Inferior parietal cortex (tissue), 1 donor: Measurements from ENCODE around the gene FOXN3.

Source experiments
- DNase-seq: peaks from one replicate; pipeline ENCODE4 v3.0.0-alpha.2; 2016; ENCODE audit errors: extremely low spot score

FOXN3 gene

DNA sequence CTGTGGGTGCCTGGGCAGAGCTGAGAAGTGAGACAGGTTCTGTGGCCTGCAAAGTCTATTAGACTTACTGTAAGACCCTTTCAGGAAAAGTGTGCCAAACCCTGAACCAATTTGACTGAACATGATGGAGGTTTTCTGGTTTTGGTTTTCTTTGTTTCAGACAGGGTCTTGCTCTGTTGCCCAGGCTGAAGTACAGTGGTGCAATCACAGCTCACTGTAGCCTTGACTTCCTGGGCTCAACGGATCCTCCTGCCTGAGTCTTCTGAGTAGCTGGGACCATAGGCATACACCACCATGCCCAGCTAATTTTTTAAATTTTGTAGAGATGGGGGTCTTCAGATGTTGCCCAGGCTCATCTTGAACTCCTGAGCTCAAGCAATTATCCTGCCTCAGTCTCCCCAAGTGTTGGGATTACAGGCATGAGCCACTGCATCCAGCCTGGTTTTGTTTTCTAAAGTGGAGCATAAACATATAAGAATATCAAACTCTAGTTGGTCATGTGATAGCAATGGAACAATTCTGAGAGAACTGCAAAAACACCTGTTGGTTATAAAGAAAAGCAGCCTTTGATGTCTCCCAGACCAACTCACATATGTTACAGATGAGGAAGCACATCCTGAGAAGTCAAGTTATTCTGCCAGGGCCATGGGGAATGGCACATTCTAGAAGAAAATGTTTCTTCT, 166.9 kb downstream of the FOXN3 start:
- DNase-seq: no peak

- no peak for DNase-seq
These were observed 167.9 kb downstream of the FOXN3 start for GRCh38 chr14:89249065-89249695.

DNA sequence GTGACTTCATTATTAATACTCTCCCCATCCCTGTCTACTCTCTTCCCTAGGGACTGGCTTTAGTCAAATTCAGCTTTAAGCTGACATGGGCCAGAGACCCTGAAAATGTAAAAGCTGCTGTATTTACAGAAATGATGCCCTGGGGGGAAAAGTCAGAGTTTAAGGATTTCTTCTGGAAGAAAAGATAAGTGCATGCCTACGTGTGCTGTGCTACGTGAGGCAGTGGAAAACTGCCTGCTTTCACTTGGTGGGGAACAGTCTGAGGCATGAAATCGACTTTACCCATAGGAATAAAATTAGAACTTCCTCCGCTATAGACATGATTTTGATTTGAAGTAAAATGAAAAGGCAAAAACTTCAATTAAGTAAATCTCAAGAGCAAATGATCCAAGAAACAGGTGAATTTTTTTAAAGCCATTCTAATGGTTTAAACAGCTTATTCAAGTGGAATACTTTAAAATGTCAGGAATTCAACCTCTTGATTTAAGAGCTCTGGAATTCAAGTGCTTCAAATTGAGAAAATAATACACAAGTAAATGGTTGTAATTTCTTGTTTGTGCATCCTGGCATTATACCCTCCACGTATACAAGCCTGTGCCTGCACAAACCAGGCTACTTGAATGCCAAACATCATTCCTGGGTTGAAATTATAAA, 168.5 kb downstream of the FOXN3 start:
- DNase-seq: no peak

- no peak for DNase-seq
These were observed 169.4 kb downstream of the FOXN3 start for GRCh38 chr14:89247457-89248122.

DNA sequence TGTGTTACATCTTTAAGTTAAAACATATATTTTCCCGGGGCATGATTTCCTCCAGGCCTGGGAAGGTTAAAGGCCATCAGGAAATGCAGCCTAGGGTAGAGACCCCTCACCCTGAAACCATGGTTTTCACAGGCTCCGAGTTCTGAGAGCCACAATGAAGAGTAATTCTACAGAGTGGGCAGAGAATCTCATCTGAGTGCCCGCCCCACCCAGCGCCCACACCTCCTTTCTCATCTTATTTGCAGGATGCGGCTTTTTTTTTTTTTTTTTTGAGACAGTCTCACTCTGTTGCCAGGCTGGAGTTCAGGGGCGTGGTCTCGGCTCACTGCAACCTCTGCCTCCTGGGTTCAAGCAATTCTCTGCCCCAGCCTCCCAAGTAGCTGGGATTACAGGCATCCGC, 170.7 kb downstream of the FOXN3 start:
- DNase-seq: no peak

GRCh38 chr14:89245802-89246201, 171.2 kb downstream of the FOXN3 start:
- no peak for DNase-seq

DNA sequence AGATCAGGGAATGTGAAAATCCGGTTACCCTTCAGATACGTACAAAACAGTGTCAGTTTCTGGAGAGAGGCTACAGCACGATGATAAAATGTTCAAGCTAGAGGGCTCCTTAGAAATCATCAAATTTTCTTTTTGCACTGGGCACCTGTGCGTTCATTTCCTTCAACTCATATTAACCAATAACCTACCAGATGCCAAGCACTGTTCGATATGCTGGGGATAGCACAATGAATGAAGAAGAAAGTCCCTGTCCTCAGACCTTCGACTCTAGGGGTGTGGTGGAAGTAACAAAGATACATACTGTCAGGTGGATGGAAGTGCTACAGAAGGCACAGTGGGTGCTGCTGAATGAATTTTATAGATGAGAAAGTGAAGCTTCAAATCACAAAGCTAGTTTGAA, 172.3 kb downstream of the FOXN3 start:
- no peak for DNase-seq

GRCh38 chr14:89243741-89244140, 173.3 kb downstream of the FOXN3 start:
- DNase-seq: no peak

- DNase-seq: no peak
These were observed 173.7 kb downstream of the FOXN3 start for GRCh38 chr14:89243286-89243685.

DNA sequence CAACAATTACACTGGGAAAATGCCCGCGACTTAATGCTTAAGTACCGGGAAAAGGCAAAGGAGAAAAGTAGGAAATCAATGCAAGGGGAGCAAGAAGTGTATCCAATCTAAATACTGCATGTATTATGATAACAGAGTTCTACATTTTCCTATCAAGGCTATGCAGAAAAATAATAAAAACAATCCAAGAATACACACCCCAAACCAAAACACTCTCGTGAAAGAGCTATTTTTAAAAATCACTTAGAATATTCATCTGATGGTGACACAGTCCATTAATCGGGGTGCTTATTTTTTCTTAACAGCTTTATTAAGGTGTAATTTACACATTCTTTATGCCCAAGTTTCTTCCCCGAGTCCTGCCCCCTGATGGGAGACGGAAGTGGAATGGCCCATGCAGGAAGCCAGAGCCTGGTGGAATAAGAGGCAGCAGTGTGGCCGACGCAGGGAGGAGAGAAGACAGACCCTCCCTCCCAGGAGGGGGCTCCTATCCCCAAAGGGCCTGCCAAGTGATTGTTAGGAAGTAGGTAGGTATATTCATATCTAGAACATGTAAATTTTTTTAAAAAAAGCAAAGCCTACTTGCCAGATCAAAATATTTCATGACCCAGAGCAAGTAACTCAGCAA, 174.3 kb downstream of the FOXN3 start:
- no peak for DNase-seq

GRCh38 chr14:89241934-89242651, 174.9 kb downstream of the FOXN3 start:
- no peak for DNase-seq

DNA sequence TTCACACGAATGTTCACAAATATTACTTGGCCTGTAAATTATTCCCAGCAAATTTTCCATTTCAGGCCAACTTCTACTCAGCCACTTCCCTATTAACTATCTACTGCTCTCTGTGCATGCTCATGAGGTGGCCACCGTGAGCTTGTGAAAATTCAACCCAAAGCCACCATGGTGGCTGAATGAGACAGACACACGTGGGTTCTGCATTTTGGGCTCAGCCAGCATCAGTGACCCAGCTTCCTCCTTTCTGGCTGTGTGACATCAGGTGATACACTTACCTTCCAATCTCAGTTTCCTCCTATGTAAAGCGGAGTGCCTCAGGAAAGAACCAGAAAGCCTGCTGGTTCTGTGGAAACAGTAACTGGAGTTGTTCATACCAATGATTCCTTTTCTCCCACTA, 175.8 kb downstream of the FOXN3 start:
- DNase-seq: no peak

GRCh38 chr14:89240414-89240813, 176.6 kb downstream of the FOXN3 start:
- no peak for DNase-seq

DNA sequence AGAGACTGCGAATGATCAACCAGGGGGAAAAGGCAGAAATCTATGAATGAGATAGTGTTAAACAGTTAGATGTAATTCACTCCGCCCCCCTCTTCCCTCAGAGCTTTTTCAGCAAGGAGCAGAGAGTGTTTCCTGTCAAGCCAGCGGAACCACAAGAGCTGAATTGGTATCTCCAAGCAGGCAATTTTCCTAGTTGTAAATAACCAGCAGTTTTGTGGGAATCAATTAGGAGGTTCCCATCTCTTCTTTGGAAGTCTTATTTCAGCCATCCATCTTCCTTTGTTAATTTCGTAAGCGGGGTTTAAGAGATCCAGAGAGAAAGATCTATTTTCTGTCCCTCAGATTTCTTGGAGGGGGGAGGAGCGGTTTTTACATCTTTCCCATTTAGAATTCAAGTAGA, 178.0 kb downstream of the FOXN3 start:
- DNase-seq: no peak

- no peak for DNase-seq
These were observed 179.0 kb downstream of the FOXN3 start for GRCh38 chr14:89237921-89238529.

DNA sequence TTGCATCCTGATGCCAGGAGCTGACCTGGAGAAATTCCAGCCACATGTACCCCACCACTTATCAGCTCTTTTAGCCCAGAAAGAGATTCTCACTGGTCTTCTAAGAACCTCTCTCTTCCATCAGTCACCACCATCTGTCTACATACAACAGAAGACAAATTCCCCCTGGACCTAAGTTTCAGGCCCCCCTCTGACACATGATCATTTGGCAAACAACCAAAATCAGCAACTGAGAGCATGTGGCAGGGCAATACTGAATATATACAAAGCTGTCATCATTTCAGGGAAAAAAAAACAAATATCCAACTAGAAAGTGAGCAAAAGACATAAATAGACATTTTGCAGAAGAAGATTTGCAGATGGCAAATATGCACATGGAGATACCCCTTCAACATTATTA, 180.2 kb downstream of the FOXN3 start:
- no peak for DNase-seq

DNA sequence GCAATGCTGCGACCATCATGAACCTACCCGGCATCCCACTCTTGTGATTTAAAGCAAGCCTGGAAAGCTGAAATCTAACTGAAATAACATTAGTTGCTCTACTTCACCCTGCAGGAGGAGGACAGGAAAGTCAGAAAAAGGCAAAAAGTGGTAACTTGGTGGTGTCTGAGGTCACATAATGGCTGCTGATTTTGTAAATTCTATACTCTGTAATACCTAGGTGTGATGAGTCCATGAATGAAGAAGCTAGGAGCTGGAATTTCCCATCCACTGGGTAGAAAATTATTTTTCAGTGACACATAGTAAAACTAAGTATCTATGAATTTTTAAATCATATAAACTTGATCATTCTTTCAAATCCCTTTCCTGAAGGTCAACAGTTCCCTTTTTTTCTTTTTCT, 183.8 kb downstream of the FOXN3 start:
- DNase-seq: no peak

- no peak for DNase-seq
These were observed 184.6 kb downstream of the FOXN3 start for GRCh38 chr14:89232265-89233070.

DNA sequence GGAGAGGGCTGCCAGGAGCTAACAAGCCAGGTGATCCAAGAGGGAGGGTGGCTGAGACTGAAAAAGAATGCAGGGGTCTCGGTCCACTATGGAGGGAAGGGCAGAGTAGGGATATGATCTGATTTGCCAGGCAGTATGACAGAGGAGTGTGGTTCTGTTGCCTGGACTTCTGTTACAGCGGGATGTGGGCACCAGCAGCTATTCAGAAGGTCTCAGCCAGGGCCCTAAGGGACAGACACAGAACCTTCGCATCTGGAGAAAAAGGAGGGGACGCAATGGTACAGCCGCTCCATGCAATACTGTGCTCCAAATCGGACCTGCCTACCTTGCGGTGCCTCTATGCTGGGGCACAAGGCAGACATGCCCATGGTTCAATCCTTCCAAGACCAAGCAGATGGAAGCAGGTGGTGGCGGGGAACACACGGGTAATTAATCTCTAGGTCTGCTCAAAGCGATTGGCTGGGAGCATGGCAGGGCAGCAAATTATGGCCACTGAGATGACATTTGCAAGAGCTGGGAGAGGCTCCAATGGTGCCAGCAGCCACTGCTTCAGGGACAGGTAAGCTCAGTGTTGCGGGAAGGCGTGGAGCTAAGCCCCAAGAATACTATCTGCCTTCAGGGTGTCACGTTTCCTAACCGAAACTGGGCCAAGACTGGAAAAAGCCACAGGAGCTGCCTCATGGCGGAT, 185.5 kb downstream of the FOXN3 start:
- no peak for DNase-seq
